Putamen (tissue), 1 donor: Measurements from ENCODE around the gene HMCN1.
"Not testable (repeated sequence)": the region's sequence is repeated elsewhere in the genome, so short reads cannot be mapped to it uniquely, and the experiment has no call there.

ENCODE experiments used
- DNase-seq: peaks from one replicate; pipeline ENCODE4 v3.0.0-alpha.2; 2016; ENCODE audit warnings: low spot score

Gene HMCN1

DNA sequence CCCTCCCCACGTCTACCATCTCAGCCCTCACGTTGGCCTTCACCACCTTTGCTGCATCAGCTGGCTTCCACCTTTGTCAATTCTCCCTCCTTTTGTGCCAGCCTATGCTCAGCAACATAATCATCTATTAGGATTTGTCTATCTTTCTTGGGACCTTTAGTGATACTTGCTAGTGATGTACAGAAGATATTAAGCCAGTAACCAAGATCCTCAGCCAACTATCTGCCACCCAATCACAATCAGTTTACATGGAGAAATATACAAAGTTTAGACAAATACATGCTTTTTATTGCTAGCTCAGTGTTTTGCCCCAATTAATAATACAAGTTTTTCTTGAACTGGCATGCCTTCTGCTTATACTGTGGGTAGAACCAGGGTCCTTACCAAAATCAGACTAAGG lies 468.6 kb downstream of the HMCN1 start:
- DNase-seq: no peak

DNA sequence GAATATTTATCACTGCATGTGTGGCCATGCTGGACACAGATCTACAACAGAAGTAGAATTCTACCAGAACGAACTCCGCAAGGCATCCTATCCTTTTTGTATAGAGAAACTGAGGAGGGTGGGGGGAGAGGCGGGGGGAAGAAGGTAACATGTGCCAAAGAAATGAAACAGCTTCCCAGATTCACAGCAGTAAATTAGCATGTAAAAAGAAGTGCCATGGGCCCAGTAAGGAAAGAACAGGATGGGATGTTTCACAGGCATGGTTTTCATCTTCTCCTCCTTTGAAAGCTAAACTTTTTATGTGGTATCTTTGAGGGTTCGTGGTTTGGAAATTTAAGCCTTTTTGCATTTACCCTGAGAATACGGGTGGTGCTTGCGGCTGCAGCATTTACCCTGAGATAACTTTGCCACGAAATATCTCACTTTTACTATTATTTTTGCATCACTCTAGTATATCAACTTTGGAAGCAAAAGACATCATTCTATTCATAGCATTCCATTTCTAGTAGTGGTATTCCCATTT lies 471.9 kb downstream of the HMCN1 start:
- DNase-seq: no peak

DNA sequence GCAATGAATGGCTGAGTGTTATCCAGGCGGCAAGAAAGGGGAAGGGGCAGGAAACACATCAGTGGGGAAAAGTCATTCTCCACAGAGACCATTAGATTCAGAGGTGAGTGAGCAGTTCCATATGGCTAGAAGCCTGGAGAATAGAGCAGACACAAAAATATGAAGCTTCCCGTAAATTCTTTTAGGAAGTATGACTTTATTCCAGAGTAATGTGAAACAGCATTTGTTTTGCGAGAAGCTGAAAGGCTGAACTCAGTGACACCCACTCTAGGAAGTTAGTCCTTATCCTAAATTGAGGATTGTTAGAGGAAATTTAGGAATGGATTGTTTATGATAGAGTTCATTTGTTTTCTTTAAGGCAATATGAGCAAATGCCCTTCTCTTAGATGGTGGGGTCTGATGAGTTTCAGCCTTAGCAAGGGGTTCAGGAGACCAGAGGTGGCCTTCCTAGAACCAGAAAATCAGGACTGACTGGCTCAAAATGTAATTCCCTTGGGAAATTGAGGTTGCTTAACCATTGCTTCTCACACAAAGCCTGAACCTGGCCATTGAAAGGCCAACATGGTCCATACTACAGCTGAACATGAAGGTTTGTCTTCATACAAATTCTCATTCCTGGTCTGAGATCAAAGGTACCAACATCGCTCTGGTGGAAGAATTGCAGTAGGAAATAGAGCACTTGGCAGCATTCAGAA lies 473.3 kb downstream of the HMCN1 start:
- no peak for DNase-seq

DNA sequence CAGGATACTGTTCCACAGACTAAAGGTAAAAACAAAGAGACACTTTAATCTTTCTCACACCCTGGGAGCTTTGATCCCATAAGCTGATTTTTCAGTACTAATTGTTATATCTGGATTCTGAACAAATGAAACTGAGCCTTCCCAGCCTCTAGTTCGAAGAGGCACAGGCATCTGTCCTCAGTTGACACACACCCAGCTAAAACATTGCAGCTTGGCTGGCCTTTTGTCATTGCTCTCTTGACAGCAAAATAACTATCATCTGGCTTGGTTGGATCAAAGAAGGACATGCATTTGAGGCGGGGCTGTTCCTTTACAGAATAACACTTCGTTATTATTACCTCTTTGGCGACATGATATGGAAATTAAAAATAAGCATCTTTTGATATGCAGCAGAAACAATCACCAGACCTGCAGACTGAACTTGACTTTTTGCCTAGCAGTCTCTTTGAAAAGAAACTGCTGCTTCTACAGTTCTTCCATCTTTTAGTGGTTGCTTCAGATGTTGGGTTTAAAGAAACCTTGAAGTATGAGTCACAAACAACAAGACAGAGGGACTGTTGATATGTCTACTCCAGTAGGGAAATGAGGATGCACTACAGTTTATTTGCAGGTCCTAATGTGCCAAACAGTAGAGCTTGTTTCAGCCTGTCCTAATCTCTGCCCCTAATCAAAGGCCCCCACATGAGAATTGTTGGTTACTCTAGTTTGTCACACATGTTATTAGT lies 474.4 kb downstream of the HMCN1 start:
- DNase-seq: no peak

DNA sequence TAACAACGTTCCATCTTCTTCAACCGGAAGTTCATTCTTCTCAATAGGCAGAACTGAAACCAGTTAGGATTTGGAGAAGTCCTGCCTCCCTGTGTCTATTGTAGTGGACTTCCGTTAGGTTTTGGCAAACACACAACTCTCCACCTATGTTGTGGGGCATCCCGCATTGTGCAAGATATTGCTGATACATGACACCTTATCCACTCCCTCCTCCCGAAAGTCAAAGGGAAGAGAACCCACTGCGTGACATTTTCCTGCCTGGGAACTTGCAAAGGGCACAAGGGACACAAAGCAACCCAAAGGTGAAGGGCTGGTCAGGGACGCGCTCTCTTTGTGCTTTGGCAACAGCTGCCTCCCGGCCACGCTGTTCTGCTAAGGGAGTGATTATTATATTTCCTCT lies 476.1 kb downstream of the HMCN1 start:
- no peak for DNase-seq

DNA sequence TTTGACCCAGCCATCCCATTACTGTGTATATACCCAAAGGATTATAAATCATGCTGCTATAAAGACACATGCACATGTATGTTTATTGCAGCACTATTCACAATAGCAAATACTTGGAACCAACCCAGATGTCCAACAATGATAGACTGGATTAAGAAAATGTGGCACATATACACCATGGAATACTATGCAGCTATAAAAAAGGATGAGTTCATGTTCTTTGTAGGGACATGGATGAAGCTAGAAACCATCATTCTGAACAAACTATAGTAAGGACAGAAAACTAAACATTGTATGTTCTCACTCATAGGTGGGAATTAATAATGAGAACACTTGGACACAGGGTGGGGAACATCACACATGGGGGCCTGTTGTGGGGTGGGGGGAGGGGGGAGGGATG lies 477.4 kb downstream of the HMCN1 start:
- DNase-seq: not testable (repeated sequence)

DNA sequence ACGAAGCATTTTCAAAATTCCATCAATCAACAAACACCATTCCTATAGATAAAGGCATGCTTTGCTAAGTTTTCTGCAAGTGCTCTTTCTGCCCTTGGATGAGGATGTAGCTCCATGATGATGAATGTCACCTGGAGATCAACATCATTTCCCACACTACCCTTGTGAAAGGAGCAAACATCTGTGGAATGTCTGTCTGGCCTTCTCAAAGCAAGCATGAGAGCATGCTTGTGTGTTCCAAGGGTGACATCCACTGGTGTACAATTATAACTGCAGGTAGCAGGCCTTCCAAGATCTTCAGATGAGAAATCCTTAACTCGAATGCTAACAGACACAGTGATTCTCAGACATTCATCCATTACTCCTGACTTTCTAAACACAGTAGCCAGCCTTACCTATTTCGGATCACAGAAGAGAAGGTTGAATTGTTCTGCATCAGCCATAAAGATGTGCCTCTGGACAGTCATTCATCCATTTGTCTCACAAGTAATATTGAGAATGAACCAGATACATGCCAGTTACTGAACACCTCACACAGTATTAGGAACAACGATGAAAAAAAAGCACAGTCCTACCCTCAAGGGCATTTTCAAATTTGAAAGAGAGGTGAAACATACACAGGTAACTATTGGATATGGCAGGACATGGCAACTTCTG lies 478.5 kb downstream of the HMCN1 start:
- peak; percentile 62 for DNase-seq

DNA sequence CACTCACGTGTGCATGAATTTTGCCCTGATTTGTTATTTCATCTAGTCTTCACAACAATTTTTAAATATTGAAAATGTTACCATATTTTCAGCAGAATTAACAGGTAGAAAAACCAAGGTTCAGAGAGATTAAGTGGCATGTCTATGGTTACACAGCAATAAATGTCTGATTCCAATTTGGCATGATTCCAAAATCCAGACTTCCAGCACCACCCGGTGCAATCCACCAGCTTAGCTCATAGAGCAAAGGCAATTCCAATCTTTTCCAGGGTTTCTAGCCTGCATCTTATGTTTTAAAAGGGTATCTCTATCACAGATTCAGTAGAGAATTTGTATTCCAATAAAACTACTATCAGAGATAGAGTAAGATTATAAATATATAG lies 479.0 kb downstream of the HMCN1 start:
- no peak for DNase-seq

DNA sequence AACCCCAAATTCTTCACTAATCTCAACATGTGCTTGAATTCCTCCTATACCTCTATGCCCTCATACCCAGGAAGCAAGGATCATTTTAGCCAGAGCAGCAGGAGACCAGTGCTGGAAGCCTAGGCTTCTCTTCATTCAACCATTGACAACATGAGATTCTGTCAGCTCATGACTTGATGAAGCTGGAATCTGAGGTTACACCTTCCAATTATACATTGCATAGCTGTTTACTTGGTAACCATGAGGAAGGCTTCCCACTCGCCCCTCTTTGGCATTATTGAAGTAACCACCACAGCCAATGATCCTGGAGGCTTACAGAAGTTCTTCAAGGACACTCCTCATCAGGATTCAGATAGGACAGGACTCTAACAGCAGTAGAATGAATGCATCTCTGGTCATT lies 480.6 kb downstream of the HMCN1 start:
- no peak for DNase-seq

DNA sequence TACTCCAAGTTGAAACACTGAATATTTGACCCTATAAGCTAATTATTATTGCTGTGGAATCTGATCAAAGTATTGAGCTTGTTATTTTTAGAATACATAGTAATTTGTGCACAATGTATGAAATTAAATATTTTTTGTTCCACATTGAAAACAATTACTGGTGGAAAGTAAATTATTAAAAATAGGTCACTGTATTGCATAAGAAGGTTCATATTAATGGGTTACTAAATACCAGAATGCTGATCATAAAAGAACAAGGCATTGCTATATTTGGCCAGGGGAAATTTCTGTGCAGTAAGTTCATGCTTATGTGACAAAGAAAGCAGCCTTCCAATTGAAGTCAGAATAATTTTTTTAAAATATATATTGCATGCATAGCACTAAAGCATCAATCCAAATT lies 481.4 kb downstream of the HMCN1 start:
- DNase-seq: no peak

DNA sequence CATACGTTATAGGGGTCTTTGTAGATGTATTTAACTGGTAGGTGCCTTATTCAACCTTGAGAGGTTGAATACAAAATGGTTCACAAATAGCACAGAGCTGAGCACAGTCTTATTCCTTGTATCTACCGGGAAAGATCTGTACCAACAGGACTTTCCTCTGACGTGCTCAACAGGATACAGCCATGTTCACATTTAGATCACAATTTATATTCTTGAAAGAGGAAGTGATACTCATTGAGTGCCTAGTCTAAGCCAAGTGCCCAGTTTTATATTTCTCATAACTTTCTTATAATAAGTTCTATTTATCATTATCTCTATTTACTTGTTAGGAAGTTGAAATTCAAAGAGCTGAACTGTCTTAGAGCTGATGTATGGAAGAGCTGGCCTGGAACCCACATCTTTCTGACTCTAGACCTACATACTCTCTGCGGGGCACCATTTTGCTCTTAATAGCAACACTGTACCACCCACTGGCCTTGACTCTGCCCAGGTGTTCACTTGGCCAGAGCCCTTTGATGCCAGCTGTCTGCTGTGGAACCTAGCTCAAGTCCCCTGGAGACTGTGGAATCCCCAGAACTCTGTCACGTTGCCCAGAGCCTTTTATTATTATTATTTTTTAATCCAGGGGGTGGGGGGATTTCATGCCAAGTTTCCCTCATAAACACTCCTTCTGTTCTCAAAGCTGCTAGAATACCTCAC lies 484.6 kb downstream of the HMCN1 start:
- no peak for DNase-seq

DNA sequence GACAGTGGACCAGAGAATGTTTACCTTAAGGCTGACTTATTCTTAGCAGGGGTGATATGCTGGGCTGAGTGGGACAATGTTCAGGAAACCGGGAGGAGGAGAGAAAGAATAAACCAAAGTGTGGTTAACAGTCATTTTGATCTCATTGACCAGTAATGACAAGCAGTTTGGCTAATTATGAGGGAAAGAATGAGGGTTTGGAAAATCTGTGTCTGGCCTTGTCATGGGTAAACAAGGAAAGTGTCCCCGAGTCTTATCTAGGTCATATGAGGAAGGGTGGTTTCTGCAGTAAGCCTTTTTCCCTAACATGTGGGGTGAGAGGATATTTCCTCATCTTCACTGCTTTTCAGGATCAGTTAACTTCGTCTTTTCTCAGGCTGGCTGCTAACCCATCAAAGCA lies 485.9 kb downstream of the HMCN1 start:
- DNase-seq: no peak

DNA sequence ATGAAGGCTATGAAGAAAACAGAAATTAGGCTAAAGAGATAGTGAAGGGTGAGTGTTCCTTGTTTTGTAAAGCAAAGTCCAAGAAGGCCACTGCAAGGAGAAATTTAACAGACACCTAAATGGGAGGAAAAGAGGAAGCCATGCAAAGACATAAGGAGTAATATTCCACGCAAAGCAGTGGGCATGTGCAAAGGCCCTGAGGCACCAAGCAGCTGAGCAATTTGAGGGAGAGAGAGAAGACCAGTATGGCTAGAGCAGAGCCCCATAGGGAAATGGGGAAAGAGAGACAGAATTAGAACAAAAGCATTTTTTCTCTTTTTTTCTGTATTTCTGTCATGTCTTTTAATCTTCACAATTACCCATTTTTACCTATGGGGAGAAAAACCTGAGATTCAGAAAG lies 486.7 kb downstream of the HMCN1 start:
- no peak for DNase-seq

DNA sequence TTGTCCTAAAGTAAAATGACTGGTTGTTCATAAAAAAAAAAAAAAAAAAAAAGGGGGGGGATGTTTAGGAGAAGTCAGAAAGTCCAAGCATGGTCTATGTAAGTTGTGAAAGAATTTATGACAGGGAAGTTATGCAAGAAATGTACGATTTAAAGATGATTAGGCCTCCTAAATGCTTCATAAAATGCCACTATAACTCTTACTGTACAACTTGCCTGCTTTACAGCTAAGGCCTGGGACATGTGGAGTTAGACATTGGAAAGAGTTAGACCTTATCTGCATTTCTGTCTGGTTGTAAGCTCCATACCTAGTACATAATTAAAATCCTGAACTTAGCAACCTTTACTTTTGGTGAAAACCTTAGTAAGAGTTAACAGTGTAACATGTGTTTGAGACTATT lies 490.9 kb downstream of the HMCN1 start:
- no peak for DNase-seq

DNA sequence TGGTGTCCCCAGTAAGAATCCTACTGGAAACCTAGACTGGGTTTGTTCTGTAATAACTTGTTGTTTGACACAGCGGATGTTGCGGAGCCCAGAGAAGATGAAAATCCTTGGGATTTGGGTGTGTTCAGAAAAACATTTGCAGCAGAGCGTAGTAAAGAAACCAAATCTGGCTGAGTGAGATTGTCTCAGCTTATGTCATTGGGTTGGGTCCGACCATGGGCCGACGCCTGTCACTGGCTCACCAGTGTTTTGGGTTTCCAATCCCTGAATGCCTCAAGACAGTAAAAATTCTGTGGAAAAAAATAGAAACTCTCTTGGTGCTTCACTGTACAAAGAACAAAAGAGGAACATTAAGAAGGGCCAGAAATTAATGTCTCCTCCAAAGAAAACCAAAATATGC lies 494.6 kb downstream of the HMCN1 start:
- DNase-seq: no peak

DNA sequence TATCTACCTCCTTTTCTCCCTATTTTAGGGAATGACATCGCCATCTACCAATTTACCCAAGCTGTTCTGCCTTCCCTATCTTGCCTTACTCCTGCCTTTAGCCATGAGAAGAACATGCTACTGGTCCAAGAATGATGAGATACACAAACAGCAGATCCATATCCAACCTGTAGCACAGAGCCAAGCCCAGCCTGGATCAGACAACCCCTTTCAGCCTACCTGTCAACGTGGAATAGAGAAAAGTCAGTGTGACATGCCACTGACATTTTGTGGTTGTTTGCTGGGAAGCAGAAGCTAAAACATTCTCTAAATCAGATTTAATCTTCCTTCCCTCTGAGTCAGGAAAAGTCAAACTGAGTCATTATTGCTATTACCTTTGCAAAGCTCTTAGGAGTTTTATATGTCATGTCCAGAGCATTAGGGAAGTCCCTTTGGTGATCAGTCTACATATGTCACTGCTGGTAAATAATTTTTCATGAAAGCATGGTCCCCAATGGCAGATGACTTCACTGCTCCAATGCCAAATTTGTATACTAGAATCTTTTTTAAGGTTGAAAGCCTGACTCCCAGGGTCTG lies 497.8 kb downstream of the HMCN1 start:
- DNase-seq: no peak

DNA sequence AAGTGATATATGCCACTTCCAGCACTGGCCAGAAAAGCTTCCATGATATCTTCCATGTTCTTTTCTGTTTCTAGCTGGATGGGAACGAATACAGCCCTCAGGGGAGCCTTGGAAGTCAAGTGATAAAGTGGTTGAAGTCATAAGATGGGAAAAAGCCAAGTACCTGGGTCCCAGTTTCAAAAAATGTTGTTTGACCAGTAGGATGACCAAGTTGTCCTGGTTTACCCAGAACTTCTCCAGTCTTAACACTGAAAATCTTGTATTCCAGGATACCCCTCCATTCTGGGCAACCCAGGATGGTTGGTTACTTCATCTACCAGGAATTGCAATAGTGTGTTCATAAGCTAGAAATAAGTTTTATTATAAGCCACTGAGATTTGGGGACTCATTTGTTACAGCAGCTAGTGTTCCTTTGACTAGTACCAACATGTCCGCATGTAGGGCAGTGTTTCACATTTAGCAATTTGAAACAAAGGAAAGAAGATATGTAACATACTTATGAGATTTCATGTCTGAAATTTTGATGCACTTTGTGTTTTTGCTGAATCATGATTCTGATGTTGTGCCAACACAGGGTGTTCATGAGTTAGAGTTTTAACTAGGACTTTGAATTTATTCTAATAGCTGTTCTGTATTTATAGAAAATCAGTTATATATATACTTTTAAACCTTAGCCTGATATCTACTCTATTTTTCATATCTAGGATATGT lies 500.9 kb downstream of the HMCN1 start:
- no peak for DNase-seq

DNA sequence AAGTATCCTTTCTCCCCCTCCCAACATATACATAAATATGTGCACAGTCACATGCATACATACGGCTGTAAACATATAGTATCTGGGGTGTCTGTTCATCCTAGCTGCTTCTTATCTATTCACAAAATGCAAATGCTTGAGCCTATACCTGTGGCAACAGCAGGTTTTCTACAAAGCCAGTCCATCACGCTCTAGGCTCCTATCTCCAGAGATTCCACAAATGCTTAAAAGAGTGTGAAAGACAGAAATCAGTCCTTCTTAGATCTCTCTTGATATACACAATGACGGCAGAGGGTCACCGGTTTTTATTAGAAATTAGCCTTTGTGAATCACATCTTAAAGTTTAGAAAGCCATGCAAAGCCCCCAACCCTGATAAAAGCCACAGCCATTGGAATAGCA lies 501.5 kb downstream of the HMCN1 start:
- DNase-seq: no peak

DNA sequence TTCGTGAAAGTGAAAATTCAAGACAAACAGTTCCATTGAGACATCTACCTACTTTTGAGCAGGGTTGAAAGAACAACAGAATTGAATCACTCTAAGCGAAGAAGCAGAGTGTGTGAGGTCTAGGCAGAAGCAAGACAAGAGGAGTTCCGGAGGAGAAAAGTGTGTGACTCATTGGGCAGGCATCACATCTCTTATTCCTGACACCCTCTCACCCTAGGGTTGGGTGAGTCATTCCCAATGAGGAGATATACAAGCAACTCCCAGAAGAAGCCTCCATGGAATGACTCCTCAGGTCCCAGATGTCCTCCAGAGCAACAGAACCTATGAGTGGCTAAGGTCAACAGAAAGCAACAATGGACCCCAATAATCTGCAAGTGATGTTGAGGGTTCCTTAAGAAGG lies 502.7 kb downstream of the HMCN1 start:
- no peak for DNase-seq

DNA sequence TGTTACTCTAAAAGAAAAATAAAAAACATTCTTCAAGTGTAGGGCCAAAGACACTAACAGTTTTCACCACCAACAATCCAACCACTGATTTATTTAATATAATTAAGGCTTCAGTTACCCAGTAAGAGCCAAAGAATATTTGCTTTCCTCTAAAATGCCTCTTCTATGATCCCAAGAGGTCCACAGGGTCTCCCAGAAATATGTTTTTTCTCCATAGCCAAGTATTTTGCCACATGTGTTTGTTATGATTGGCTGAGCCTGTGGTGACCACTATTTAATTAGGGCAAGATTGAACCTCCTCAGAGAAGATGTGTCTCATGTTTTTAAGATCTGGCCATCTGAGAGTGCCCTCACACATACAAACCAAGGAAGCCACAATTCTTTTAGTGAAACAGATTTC lies 505.0 kb downstream of the HMCN1 start:
- no peak for DNase-seq

DNA sequence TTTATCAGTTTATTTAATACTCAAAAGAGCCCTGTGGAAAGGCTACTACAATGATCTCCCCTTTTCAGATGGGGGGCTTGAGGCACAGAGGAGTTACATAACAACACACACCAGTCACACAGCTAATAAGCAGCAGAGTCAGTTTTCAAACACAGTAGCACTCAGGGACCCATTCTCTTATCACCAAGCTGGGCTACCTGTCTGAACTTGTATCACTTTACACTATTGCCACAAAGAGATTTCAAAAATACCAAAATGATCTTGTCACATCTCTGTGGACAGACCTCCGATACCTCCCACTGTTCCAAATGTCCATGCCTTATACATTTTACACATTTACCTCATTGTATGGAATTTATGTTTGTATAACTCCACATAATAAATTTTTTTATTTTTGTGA lies 506.2 kb downstream of the HMCN1 start:
- DNase-seq: no peak
